Brain pericyte (primary cell): ENCODE data around the gene ARNT2.

ENCODE experiments used
- DNase-seq: peaks from one replicate; pipeline ENCODE4 v3.0.0-alpha.2; 2012; ENCODE audit warnings: low read depth, low spot score

The ARNT2 gene

DNA sequence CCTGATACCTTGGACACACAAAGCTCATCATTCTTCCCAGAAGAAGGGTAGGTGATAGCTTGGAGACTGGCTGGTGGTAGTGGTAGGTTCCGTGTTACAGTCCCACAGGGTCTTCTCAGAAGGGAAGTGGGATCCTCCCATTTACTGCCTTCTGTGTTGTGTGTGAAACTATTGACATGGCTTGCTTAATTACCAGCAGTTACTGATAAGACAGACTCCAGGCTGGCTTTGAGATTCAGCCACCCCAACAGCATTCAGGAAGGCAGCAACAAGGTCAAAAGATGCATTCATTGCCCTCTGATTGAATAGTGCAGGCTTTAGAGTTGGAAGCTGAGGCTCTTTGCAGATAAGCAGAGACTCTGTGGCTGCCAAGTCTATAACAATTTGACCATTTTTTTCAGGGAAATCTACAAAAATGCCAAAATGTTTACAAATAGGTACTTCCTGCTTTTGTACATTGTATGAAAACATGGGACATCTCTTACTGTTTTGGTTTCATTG is 7.7 kb downstream of the ARNT2 start:
- DNase-seq: no peak

DNA sequence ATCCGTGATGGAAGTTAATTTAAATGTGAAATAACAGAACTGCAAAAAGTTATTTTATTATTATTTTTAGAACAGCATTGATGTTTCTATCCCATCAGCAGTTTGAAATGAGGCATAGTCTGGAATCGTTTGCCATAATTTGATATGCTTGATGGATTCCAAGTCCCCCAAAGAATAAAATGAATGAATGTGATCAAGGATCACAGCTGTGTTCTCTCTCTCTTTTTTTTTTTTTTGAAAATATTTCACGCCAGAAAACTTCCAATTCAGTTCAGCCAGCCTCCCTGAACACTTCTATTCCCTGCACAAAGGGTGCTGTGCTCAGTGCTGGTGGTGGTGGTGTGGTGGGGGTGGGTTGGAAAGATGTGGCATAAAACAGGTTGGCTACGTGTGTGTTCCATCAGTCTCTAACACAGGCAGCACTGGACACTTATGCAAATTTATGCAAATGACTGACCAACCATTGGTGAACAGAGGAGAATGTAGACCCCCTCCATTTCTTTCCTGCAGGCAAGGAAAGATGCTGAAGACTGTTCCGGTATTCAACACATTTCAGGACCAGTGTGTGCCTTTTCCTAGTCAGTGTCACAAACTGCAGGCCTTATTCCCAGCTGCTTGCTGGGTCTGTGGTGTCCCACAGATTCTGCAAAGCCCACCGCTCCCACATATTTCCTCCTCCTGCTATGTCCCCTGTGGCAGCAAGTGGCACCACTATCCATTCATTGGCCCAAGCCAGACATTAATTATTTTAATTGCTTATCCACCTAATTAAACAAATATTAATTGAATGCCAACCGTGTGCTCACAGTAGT is 10.6 kb downstream of the ARNT2 start:
- DNase-seq: no peak

DNA sequence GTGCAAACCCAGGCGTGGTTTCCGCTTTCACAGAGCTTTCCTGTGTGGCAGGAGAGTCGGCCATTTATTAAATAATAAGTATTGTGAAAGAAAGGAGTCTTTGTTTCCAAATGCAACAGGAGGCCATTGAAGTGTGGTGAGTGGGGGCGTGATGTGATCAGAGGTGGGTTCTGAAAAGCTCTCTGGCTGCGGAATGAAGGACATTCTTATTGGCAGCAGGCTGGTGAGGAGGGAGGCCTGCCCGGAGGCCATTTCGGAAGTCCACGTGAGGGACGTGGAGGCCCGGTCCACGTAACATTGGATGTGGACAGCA is 11.1 kb downstream of the ARNT2 start:
- no peak for DNase-seq

DNA sequence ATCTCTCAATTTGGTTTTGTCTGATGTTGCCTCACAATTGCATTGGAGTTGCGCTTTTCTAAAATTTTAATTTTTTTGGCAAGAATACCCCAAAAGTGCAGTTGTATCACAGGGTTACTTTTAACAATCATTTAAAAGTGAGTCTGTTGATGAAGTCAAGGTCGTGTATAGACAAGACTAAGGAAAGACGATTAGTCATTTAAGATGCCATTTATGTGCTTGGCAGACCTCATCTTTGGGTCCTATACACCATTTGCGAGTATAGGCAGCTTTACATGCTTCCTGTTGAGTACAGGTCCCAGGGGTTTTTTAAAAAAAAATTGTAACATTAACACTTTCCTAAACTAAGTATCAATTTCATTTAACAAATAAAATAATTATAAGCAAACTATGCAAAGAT is 12.5 kb downstream of the ARNT2 start:
- DNase-seq: no peak

DNA sequence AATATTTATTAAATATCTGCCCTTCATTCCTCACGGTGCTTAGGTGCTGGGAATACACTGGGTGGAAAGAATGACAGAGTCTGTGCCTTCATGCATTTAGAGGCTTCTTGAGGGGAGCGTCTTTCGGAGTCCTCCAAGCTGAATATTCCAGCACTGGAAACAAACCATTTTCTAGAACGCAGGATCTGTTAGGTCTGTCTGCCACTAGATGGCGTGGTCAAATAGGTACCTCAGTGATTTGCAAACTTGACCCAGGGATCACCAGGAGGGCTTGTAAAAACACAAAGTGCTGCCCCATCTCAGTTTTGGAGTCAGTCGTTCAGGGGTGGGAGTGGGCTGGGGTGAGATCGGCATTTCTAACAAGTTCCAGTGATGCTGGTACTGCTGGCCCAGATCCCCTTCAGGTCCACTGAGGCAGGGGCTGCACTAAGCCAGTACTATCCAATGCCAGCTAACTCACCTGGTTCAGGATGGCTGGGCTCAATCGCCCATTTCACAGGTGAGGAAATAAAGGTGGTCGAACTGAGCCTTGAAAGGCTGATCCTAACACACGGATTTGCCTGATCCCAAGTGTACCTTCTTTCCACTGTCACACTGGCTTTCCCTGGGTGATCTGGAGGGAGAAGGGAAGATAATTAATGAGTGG is 14.8 kb downstream of the ARNT2 start:
- DNase-seq: no peak

DNA sequence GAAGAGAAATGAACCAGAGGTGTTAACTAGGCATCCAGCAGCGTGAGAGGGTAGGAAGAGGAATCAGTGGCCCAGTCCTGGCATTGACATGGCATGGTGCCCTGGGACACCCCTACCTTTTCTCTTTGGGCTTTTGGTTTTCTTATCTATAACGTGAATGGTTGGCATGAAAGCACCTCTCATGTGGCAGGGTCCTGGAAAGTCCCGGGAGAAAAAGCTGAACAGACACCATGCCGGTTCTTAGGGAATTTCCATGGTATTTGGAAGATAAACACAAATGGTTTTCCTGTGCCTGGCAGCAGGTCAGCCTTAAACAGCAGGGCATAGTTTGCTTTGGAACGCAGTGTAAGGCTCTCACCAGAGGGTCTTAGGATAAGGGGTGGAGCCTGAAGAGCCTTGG is 15.4 kb downstream of the ARNT2 start:
- DNase-seq: no peak

DNA sequence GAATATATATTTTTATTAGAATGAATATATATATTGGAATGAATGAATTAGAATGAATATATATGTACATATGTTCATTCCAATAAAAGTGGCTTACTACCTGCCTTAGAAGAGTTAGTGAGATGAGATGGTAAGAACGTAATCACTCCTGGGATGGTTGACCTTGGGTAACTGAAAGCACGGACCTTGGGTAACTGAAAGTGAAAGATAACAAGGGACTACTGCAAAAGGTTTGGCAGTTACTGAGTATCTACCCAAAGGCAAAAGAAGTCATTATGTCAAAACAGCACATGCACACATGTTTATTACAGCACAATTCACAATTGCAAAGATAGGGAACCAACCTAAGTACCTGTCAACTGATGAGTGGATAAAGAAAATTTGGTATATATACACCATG is 16.5 kb downstream of the ARNT2 start:
- no peak for DNase-seq

DNA sequence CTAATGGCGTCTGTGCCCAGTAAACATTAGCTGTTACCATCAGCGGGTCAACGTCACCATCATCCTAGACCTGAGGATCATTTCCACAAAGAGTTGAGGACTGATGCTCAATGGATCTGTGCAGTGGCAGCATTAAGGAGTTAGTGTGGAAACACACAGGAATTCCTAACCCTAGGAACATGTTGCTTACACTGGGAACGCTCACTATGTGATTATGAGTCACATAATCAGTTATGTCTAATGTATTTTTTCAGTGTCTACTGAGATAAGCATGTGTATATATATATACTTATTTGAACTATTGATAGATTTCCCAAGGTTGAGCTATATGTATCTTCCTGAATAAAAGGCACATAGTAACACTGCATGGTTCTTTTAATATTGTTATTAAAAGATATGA is 19.0 kb downstream of the ARNT2 start:
- DNase-seq: no peak

DNA sequence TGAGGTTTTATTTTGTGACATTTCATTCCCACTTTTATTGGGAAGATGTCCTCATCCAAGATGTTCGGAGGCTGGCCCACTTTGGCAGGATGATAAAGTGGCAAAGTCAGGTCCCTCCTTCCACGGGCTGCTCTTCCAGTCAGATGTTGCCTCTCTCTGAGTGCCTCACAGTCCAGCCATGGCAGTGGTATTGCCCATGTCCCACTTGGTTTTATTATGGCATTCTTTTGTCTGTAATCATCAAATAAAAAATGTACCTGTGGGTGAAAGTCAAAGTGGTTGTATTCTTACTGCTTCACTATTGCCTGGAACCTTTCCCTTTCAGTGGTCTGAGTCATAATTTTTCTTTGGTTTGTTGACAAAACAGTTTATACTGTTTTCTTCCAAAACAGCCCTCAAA is 20.2 kb downstream of the ARNT2 start:
- DNase-seq: no peak

DNA sequence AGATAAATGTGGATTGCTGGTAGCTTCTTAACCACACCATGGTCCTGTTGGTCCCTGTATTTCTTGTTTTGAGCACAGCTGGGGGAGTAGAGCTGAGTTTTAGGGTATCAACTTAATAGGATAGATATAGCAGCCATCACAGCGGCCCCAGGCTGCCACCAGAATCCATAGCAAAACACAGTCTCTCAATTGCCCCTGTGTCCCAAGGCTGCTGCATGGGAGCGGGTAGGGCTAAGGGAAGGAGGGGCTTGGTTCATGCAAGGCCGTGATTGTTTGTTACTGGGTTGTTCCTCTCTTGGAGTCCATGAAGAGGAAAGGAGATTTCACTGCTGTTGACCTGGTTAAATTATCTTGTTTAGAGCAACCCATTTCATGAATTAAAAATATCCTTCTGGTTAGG is 22.1 kb downstream of the ARNT2 start:
- DNase-seq: no peak

DNA sequence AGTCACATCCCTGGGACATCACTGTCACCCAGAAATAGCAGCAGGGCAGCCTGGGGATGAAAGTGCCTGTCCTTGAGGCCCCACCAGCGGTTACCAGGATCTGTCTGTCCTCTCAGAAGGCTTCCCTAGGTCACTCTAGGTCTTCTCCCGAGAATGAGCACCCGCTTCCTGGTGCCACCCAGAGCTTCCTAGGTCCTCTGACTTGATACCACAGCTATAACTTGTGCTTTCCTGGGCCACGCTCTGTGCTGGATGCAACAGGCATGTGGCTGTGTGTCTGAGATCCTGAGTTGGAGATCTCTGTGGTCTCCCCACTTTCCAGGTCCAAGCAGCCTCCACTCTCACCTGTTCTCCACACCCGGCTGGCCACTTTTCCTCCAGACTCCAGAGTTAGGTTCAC is 25.8 kb downstream of the ARNT2 start:
- DNase-seq: no peak

DNA sequence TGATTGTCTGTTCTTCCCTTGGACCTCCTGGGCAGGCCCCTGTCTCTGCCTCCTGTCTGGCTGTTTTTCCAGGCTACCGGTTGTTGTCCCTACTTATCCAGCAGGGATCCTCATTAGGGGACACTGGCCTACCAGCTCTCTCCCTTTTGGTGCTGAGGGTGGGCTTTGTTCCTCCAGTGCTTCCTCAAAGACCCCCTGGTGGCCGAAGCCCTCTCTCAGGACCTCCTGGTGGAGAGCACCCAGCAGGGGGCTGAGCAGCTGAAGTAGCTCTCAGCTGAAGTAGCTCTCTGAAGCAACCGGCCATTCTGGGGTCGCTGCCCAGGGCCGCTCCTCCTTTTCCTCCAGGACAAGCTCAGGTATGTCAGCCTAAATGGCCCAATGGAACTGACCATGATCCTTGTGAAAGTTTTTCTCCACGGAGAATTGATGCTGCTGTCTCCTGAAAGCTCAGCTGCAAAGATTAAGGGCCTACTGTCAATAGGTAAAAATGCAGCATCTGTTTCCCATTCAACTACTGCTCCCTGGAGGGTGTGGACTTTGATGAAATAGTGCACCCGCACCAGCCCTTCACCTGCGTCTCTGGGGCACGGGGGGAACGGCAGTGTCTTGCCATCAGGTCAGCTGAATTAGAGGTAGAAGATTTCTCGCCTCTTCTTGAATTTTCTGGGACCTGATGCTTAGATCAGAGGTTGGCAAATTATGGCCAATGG is 27.6 kb downstream of the ARNT2 start:
- DNase-seq: no peak

DNA sequence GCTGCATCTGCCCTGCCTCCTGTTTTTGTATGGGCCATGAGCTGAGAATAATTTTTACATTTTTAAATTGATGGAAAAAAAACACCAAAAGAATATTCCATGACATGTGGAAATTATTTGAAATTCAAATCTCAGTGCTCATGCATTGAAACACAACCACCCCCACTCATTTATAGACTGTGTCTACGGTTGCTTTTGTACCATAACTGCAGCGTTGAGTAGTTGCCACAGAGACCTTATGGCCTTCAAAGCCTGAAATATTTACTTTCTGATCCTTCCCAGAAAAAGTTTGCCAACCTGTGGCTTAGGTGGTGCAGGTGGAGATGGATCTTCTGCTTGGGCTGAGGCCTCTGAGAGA is 28.1 kb downstream of the ARNT2 start:
- no peak for DNase-seq

DNA sequence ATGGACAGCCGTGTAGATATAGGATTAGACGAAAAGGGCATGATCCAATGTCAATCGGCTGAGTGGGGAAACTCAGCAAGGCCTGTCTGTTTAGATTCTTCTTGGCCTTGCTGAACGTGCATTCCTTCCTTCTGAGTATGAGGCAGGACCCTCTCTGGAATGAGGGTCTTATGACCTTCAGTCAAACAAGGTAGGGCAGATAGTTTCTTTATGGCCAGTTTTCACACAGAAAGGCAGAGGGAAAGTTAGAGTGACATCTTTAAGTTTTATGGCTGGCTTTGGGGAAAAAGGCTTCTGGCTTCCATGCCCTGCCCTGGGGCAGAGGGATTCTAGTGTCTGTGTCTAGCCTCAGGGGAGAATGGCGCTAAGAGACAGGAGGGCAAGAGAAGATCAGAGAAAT is 29.7 kb downstream of the ARNT2 start:
- no peak for DNase-seq

DNA sequence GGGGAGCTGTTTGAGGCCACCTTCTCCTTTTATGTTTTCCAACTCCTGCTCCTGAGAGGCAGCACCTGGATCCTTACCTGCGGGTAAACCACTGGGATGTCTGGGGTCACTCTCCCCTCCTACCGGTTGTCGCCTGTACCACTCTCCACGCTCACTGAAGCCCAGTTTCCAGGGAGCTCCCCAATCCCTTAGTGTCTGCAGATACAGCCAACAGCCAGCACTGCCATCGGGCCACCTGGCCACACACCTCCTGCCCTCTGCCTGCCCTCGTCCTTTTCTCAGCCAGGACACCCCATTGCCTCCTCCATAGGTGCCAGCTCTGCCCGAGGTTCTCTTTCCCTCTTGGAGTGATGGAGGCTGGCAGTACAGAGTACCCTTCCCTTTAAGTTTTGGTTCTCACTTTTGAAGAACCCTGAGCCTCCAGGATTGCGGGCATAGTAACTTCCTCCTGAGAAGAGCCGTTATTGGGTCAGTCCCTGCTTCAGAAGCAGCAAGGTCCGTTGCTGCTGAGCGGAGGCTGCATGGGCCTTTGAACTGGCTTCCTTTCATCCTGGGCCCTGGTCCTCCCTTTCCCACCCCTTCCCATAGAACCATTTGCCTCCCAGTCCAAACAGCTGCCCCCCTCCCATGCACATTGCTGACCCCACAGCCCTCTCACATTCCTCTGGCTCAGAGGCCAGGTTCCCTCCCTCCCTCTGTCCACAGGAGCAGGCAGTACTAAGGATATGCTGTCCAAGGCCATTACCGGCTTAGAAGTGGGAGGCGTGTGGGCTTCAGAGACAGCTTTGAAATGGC is 30.9 kb downstream of the ARNT2 start:
- DNase-seq: no peak

DNA sequence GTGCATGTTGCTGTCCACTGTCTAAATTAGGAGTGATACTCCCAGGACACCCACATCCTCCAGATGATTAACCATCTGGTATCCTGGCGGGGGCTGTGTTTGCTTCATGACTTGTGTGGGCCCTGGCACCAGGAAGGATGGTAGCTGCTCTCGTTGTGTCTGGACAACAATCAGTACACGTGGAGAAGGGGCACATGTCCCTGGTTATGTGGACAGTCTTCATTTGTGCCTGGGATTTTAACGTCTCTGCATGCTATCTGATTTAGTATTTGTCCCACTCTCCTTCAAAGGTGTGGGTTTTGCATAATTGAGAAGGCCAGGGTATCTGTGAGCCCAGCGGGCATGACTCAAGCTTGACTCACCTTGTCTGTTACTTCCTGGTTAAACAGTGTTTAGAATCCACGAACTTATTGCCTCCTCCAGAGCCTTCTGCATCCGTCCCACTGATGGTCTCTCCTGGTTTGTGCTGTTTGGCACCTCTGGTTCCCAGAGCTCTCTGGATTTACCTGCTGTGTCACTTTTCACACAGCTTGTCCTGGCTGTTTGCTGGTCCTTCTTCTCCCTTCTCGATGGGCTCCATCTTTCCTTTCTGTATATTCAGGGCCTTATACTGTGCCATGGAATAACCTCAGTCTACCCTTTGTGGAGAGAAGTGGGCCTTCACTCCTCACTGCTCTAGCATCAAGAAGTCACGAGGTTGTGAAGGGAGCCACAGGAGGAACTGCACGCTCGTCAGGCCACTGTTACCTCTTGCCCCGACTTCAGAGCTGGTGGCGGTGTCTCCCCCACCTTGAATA is 32.5 kb downstream of the ARNT2 start:
- DNase-seq: no peak

DNA sequence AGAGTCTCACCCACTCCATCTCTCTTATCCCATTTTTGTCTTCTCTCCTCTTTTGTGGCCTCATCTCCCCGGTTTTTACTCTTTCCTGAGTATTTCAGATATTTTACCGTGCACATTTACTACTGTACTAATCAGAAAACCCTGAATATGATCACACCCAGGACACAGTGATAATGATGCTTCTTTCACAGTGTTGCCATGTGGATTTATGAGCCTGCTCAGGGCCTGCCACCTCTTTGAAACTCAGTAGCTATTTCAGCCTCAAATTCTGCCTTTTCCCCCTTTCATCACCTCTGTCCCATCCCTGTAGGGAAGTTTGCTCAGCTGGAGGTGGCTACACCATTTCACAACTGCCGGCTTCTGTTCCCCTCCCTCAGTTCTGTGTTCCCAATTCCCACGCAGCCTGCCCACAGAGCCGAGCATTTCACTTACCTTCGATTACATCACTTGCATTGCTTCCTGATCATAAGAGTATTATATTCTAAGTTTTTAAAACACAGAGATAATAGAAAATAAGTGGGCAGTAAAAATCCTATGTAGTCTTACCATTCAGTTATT is 33.2 kb downstream of the ARNT2 start:
- no peak for DNase-seq

DNA sequence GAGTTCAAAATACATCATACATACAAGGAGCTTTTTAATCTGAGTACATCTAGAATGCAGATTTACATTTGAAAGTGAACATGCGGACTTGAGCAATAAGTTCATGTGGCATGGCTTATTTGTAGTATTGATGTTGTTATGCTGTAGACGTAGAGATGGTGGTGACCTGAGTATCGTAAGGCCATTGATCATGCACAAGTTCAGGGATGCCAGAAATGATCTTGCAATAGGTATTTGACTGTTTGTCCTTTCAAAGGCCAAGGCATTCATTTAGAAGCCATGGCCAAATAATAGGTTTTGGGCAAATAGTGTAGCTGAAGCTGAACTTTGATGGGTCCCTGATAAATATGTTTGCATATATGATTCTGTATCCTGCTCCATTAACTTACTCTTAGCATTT is 35.0 kb downstream of the ARNT2 start:
- no peak for DNase-seq

DNA sequence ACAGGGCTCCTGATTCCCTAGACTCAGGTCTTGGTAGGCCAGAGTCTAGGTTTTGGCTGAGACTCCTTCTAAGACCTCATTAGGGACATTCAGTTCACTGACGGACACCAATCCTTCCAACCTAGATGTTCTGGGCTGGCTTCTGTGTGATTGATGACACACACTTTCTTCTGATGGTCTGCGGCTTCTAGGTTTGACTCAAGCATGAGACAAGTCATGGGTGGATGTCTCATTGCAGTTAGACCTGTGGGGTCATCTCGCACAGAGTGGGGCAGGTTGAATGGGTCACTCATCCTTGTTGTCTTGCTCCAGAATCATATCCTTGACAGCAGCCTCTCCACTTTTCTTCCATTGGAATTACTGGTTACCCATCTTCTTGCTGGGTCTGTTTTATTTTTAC is 35.8 kb downstream of the ARNT2 start:
- no peak for DNase-seq

DNA sequence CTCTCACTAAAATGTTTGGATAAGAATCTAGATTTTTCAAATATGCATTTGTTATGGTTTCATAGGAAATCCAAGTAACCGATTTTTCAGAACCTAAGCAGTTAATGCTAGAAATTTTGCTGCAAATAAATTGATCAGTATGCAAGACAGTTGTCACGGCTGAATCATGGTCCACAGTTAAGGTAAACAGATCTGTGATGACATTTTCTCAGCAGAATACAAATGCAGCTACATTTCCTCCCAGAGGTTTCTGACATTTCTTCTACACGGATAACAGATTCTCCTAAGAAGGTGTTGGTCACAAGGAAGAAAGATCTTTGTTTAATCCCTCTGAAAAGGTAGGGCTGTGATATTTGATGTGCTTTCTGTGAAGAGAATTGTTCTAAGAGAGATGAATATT is 36.9 kb downstream of the ARNT2 start:
- DNase-seq: no peak

DNA sequence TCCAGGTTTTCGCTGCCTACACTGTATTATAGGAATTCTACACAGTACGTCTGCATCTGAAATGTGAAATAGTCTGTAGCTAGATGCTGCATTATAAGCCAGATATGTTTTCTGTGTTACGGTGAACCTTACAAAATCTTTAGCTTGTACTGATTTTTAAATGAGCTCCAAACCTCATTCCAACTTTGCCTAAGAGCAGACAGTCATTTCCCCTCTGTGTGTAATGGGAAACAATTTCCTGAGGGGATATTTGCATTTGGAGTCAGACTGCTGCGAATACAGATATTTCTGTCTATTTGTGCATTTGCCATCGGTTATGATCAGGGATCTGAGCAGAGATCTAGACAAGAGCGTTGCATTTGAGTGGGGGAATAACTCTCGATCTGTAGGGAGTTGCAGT is 37.5 kb downstream of the ARNT2 start:
- DNase-seq: no peak
